HG03097 (cell line): ENCODE data around the gene CFAP299.
A peak's percentile ranks its signal among the peaks of the same experiment; 100 is the strongest.
"Not testable (repeated sequence)": the region's sequence is repeated elsewhere in the genome, so short reads cannot be mapped to it uniquely, and the experiment has no call there.

Experiments used
- ATAC-seq: cut with Tn5 transposase; IDR thresholded peaks from one replicate; pipeline ENCODE4 v1.9.1; 2021; ENCODE audit not compliant: unreplicated experiment, low FRiP score

CFAP299 gene

DNA sequence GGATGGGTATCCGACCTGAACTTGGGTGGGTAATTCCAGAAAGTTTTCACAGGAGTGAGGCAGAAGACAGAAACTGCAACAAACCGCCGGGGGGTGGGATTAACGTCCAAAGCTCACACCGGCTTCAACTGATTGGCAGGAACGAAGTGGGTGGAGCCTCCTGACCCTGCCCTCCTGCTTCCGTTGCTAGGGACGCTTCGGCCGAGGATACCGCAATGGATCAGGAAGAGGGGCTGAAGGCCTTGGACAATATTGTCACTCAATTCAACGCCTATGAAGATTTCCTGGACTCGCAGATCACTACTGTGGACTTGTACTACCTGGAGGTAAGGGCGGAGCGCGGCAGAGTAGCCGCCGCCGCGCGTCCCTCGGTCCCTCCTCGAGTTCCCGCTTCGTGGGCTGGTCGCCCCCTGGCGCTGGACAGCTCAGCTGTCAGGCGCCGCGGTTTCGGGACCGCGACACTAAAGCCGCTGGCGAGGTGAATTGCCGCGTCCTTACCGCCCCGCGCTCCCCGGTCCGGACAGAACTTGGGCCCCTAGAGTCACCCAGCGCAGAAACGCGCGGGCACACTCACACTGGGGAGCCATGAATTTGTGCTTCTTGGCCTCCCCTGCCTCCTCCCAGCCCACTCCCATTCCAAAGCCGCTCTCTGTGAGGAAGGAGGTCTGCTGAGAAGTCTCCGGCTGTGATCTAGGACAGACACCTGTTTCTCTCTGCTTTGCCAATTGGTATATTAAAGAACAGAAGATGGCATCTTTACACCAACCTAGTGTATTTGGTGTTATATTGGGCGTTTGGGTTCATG lies at the start of gene CFAP299:
Gene CFAP299, plus strand, starts transcription at position 177 of the 805 bp plus-strand sequence.
- peak; percentile 94 for ATAC-seq

- ATAC-seq, result no peak
Measured at GRCh38 chr4:80286451-80286850, 49.1 kb upstream of the CFAP299 start.

- ATAC-seq, result not testable (repeated sequence)
Measured at GRCh38 chr4:80290665-80291064, 44.9 kb upstream of the CFAP299 start.

DNA sequence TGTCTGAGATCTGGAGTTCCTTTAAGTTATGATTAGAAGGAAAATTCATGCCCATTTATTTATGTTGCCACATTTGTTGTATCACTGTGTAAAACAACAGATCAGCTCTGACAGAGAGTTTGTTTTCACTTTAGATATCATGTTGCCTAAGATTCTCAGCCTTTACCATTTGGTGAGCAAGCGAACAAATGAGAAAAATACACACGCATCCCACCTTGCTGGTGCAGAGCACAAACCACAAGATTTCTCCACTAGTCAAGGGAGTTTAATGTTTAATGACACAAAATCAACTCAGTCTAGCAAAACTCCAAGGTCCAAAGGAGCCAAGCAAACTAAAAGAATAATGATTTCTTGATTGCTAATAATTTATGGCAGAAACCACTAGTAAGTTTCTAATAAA lies 41.3 kb upstream of the CFAP299 start:
- no peak for ATAC-seq

DNA sequence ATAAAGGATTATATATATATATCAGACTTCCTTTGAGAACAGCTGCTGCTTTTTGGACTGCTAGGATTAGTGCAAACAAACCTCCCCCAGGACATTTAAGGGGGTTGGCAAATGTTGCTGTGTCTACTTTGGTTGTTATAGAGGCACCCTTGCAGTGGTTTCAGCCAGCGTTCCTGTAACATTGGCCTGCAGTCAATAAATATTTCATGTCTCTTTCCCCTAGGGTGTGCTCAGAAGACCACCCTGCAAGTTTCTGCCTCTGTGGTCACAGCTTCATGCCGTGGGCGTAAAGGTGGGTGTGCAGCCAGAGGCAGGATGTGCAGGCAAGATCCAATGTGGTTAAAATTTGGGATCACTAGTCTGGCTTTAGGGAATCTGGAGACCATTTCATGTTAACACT lies 40.2 kb upstream of the CFAP299 start:
- no peak for ATAC-seq

DNA sequence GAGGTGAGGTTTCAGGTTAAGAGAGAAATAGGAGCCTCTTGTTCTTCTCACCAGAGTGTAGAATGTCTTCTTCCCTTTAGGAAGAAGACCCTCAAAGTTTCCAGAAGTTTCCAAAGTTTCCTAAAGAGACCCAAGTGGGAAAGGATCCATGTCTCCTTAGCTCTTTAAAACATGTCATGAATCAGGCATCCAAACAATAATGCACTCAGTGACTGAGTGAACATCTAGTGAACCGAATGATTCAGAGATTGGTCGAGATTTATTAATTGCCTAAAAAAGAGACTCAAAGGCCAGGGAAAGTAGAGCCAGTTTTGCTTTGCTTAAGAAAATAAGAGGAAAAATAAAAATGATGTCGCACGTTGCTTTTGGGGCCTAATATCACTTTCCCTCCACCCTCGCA lies 39.7 kb upstream of the CFAP299 start:
- ATAC-seq, result no peak

- ATAC-seq, result no peak
Measured at GRCh38 chr4:80301884-80302283, 33.6 kb upstream of the CFAP299 start.

DNA sequence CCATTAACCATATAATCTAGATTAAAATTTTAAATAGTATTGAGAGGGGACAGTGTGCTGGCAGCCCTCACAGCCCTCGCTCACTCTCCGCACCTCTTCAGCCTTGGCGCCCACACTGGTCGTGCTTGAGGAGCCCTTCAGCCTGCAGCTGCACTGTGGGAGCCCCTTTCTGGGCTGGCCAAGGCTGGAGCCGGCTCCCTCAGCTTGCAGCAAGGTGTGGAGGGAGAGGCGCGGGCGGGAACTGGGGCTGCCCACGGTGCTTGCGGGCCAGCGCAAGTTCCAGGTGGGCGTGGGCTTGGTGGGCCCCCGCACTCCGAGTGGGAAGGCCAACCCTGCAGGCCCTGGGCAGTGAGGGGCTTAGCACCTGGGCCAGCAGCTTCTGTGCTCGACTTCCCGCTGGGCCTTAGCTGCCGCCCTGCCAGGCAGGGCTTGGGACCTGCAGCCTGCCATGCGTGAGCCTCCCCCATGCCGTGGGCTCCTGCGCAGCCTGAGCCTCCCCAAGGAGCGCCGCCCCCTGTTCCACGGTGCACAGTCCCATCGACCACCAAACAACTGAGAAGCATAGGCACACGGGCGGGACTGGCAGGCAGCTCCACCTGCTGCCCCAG lies 32.8 kb upstream of the CFAP299 start:
- no peak for ATAC-seq

DNA sequence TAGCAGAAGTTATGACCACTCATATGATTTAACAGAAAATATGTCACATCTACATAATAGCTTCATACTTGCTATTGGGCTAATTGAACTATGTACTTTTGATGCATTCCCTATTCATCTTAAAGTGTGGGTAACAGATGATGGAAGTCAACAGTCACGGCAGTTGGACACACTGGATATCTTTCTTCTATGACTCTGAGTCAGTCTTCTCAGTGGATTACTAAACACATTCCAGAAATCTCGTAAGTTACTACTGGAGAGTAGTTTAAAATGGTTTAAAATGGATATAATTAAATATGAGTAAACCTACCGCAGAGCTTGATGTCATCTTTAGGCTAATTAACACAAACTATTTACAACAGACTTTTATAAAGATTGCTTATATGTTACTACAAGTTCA lies 30.1 kb upstream of the CFAP299 start:
- ATAC-seq, result no peak

DNA sequence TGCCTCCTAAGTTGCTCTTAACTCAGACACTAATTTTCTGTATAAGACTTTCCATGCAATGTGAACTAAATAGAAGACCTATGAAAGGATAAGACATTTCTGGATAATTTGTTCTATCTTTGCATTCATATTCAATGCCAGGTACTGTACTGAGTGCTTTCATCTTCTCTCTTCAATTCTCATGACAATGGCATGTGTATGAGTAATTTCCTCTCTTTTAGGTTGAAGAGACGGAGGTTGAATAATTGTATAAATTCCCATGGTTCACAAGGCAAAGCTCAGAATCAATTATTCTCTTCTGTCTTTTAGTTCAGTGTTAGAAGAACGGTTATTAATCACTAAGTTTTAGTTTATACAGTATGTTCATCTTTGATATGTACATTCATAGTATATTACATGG lies 29.3 kb upstream of the CFAP299 start:
- ATAC-seq, result no peak

- no peak for ATAC-seq
Measured at GRCh38 chr4:80307183-80307735, 28.3 kb upstream of the CFAP299 start.

DNA sequence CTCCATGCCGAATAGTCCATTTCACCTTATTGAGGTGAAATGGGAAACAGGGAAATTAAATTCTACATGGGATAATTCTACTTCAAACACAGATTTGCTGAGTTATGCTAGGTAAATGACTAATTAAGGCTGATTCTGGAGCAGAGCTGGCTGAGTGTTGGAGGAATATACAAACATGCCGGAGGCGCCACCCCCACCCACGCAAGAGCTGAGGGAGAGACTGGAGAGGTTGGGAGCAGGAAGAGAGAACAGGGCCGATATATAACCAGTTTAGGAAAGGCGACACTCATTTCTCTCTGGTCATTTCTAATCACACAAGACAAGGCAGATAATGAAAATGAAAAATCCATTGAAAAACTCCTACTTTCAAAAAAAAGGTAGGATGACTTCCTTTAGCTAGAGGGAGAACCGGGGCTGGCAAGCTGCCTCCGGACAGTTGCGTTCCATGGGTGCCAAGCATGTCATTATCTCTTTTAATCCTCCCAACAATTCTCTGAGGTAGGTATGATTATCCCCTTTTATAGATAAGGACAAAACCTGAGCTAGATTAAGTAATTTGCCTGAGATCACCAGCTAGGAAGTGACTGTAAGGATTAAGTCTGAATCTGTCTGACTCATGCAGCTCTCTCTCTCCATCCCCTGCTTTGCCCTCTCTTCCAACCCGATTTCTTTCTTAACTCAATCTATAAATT lies 27.6 kb upstream of the CFAP299 start:
- ATAC-seq, result no peak

GRCh38 chr4:80308466-80308822 lies 27.1 kb upstream of the CFAP299 start:
- ATAC-seq, result no peak

DNA sequence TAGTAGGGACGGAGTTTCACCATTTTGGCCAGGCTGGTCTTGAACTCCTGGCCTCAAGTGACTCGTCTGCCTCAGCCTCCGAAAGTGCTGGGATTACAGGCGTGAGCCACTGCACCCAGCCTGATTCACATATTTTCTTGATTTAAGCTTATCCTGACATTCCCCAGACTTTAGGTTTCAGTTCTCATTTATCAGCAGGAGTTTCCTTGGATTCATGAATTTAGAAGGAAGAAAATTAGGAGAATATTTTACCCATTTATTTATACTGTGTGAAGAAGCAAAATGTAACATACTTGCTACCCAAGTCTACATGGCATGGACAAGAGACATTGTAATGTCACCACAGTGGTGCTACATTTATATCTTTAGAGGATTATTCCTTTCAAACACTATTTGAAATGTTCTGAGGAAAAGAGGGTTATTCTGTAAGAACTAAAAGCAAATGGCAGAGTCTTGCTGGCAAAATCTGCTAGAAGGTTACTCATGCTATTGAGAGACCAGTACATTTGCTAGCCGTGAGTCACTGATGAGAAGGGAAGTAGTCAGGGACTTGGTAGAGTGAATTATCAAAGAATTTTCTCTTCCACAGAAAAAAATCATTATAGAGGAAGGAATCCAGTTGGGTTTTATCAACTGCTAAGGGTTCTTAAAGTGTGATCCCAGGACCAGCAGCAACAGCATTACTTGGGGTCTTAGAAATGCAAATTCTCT lies 26.1 kb upstream of the CFAP299 start:
- no peak for ATAC-seq

DNA sequence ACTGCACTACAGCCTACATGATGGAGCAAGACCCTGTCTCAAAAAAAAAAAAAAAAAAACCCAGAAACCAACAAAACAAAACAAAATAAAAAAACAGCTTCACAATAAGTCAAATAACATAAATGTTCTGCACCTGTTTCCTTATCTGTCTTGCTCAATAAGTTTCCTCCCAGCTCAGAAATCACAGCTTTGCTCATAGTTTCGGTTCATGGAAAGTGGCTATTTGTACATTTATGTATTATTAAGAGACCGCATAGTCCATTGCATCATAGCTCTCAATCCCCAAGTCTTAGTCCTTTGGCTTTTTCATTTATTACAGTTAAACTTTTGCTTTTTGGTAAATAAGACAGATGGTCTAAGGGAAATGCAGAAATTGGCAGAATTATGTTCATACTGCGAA lies 24.4 kb upstream of the CFAP299 start:
- ATAC-seq, result no peak

GRCh38 chr4:80312124-80312523 lies 23.4 kb upstream of the CFAP299 start:
- ATAC-seq, result no peak

GRCh38 chr4:80313627-80314026 lies 21.9 kb upstream of the CFAP299 start:
- ATAC-seq, result no peak

DNA sequence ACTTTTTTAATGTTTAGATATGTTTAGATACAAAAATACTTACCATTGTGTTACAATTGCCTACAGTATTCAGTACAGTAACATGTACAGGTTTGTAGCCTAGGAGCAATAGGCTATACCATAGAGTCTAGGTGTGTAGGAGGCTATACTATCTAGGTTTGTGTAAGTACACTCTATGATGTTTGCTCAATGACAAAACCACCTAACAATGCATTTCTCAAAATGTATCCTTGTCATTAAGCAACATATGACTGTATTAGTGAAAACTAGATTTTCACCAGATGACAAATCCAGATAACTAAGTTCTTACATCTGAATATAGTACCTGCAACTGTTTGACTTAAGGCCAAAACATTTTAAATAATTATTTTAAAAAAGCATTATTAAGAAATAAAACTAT lies 19.7 kb upstream of the CFAP299 start:
- not testable (repeated sequence) for ATAC-seq

- ATAC-seq, result no peak
Measured at GRCh38 chr4:80321341-80321740, 14.2 kb upstream of the CFAP299 start.

GRCh38 chr4:80321776-80322175 lies 13.8 kb upstream of the CFAP299 start:
- ATAC-seq, result no peak

DNA sequence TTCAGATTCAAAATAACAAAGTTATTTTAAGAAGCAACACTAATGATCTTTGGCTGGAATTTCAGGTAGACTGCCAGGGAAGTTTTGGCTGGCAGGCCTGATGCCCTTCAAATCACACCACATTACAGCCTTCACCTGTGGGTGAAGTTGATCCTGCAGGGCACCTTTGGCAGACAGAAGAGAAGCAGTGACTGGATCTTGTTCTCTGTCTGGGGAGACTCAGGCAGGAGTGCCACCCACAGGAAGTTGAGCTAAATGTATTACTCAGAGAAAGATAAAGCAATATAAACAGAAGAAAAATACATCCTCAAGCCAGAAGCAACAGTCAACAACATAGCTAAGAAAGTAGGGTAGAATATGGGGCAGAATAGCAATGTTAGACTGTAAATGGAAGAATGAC lies 12.8 kb upstream of the CFAP299 start:
- ATAC-seq, result no peak
